Loucy (cell line): ENCODE measurements around the gene AKT1.

Experiments
- H2AFZ ChIP-seq: fragments of 200-600 bp; sonication (generic); 2 replicates; pipeline ENCODE4 v1.6.0; 2016; ENCODE audit warnings: antibody characterized with exemption, mild to moderate bottlenecking, low read length, moderate library complexity
- H3F3A ChIP-seq: fragments of 200-600 bp; 2 replicates; pipeline ENCODE4 v1.6.0; 2016; ENCODE audit warnings: antibody characterized with exemption, low read depth, mild to moderate bottlenecking
- H3K27me3 ChIP-seq: fragments of 200-600 bp; sonication (generic); 2 replicates; pipeline ENCODE4 v1.6.1; 2014; ENCODE audit warnings: low read length, mild to moderate bottlenecking; ENCODE audit not compliant: insufficient read depth, poor library complexity, severe bottlenecking
- H3K36me3 ChIP-seq: fragments of 200-600 bp; sonication (generic); 2 replicates; pipeline ENCODE4 v1.6.1; 2016; ENCODE audit warnings: low read length; ENCODE audit not compliant: insufficient read depth
- H3K4me1 ChIP-seq: fragments of 200-600 bp; sonication (generic); 2 replicates; pipeline ENCODE4 v1.5.1; 2014; ENCODE audit warnings: low read length, mild to moderate bottlenecking; ENCODE audit not compliant: insufficient read depth, poor library complexity, severe bottlenecking
- H3K4me2 ChIP-seq: fragments of 200-600 bp; sonication (generic); 2 replicates; pipeline ENCODE4 v1.6.0; 2014; ENCODE audit warnings: antibody characterized with exemption, low read length, low read depth, mild to moderate bottlenecking; ENCODE audit not compliant: poor library complexity, severe bottlenecking
- H3K4me3 ChIP-seq: fragments of 200-600 bp; sonication (generic); 2 replicates; pipeline ENCODE4 v1.5.1; 2014; ENCODE audit warnings: low read length, mild to moderate bottlenecking, mixed read lengths; ENCODE audit not compliant: poor library complexity, severe bottlenecking
- H3K79me2 ChIP-seq: fragments of 200-600 bp; sonication (generic); 2 replicates; pipeline ENCODE4 v1.6.1; 2014; ENCODE audit warnings: low read length; ENCODE audit not compliant: insufficient read depth
- H3K9ac ChIP-seq: fragments of 200-600 bp; sonication (generic); 2 replicates; pipeline ENCODE4 v1.6.0; 2014; ENCODE audit warnings: mild to moderate bottlenecking, low read depth, low read length, moderate library complexity; ENCODE audit not compliant: poor library complexity, severe bottlenecking
- H3K9me2 ChIP-seq: fragments of 200-600 bp; sonication (generic); replicated peaks from 2 replicates; pipeline ENCODE4 v1.6.1; 2016; ENCODE audit warnings: low read depth, low read length, mixed read lengths
- H3K9me3 ChIP-seq: fragments of 200-600 bp; sonication (generic); 2 replicates; pipeline ENCODE4 v1.6.1; 2014; ENCODE audit warnings: mild to moderate bottlenecking, antibody characterized with exemption, low read length, low read depth; ENCODE audit not compliant: insufficient read depth
- H4K20me1 ChIP-seq: fragments of 200-600 bp; sonication (generic); 2 replicates; pipeline ENCODE4 v1.6.0; 2014; ENCODE audit warnings: antibody characterized with exemption, low read length, mild to moderate bottlenecking; ENCODE audit not compliant: insufficient read depth, poor library complexity, severe bottlenecking
- CTCF ChIP-seq: fragments of 200-600 bp; sonication (generic); conservative IDR thresholded peaks from 2 replicates; pipeline ENCODE4 v1.5.1; 2014; ENCODE audit warnings: mild to moderate bottlenecking, antibody characterized with exemption, low read length
- EZH2phosphoT487 ChIP-seq: fragments of 200-600 bp; IDR thresholded peaks from 2 replicates; pipeline ENCODE4 v1.6.1; 2018; ENCODE audit warnings: antibody characterized with exemption, mild to moderate bottlenecking, moderate library complexity, borderline replicate concordance

AKT1 gene

GRCh38 chr14:104721505-104722431 lies 73.8 kb downstream of the AKT1 start:
- no peaks in the 10 kb centered on the region for H3K36me3 ChIP-seq
- H3K4me1 ChIP-seq, result peaks cover 6% of the 10 kb centered on the region
- H3K27me3 ChIP-seq, result no peaks in the 10 kb centered on the region
- no peak overlapping the region for H3K4me2 ChIP-seq
- no peak overlapping the region for H3K9ac ChIP-seq
- no peaks in the 10 kb centered on the region for H3F3A ChIP-seq
- H3K79me2 ChIP-seq, result no peaks in the 10 kb centered on the region
- no peaks in the 10 kb centered on the region for H3K9me3 ChIP-seq
- no peak overlapping the region for H3K4me3 ChIP-seq
- H2AFZ ChIP-seq, result no peak overlapping the region
- TF ChIP-seq EZH2phosphoT487 (no peak), CTCF (no peak)
- H4K20me1 ChIP-seq, result no peaks in the 10 kb centered on the region
- H3K9me2 ChIP-seq, result no peaks in the 10 kb centered on the region
